ENCODE results near the gene ATP5PD.
"Not testable (repeated sequence)": the region's sequence is repeated elsewhere in the genome, so short reads cannot be mapped to it uniquely, and the experiment has no call there.

The ATP5PD gene

DNA sequence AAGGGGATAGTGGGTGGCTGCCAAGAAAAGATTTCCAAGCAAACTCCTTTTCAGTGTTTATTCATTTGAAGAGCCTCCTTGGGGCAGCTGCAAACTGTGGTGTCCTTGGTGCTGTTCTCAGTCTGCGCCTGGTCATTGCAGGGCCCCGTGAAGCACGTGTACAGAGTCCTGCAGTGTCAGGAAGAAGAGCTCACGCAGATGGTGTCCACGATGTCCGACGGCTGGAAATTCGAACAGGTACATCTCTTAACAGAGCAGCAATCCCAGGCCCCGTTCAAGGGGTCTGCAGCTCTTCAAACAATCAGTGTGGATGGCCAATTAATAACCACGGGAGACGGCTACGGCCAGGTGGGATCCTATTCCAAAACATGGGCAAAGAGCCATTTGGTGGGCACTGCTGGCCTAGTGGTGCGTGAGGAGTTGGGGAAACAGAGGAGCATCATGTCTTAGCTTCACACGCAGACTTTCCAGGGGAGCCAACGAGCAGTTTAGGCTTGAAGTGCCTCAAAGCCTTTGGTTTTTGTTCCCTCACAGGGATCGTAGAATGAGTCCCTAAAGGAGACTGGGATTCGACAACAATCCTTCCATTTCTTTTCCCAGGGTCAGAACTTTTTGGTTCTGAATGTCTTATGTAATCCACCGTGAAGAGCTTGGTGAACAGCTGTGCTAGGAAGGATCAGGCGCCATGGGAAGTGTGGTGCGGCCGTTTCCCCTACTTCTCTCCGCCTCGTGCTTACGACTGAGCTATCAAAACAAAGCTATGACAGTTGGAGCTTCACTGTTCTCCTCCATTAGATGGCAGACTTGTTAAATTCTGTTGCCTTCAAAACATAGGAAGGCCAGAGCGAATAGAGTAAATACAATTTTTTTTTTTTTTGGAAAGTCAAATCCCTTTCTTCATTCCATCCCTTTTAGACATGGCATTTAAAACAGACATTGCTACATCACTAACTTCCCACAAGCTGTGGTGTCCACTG, 12.9 kb upstream of the ATP5PD start:
- DNase-seq (ENCODE audit: low read depth in 1 of 2, low spot score in 1 of 2): no peak

GRCh38 chr17:75051941-75052340, 5.2 kb upstream of the ATP5PD start:
- no peak for DNase-seq (ENCODE audit: low read depth in 1 of 2, low spot score in 1 of 2)

DNA sequence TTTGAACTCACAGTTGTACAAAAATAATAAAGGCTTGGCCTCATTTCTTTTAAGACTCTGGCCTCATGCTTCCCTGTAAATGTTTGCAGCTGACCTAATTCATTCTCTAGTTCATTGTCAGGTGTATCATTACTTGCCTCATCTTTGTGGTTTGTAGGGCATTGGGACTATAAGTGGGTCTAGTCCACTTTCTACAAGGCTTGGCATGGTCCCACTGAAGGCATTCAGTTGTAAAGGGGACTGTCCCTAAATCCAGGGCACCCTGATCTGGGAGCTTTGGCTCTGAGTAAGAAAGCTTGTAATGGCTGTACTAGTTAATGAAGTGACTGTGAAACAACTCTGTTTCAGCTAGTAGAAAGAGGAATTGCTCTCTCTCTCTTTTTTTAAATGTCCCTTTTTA, 2.9 kb upstream of the ATP5PD start:
- no peak for DNase-seq (ENCODE audit: low read depth in 1 of 2, low spot score in 1 of 2)

DNA sequence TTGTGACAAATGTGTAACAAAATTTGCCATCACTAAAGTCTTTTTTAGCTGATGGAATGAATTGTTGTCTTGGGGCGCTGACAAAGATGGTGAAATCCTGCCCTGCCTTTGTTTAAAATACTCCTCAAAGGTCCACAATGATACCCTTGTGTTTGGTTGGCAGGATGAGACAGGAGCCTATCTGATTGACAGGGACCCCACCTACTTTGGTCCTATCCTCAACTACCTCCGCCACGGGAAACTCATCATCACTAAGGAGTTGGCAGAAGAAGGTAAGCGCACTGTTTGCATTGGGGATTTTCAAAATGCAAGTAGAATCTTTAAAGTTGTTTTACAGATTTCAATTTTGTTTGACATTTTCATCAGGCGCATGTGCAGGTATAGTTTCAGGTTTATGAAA, 2.3 kb upstream of the ATP5PD start:
- DNase-seq (ENCODE audit: low read depth in 1 of 2, low spot score in 1 of 2): no peak

DNA sequence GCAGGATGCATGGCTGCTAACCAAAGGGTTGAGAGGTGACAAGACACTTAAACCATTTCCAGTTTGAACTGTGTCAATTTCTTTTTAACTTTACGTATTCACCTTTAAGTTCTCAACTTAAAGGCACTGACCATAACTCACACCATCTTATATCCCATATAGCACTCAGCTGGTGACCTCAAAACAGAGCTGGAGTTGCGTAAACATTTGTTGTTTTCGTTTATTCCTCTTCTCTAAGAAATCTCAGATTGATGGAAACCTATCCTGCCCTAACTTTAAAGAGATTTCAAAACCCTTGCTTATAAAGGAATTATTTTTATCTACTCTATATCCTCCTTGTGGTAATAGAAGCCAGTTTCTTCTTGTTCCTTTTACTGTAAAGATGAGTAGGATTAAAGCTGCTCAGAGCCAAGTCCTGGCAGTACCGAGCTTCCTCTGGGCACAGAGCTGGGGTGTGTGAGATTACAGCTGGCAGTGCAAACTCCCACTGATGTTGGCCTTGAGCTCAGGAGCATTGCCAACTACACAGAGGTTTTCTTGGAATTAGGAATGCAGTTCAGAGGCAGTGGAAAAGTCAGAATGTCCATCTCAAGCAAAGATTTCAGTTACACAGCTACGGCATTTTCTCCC, 1.6 kb upstream of the ATP5PD start:
- no peak for DNase-seq (ENCODE audit: low read depth in 1 of 2, low spot score in 1 of 2)

- DNase-seq (ENCODE audit: low read depth in 1 of 2, low spot score in 1 of 2): no peak
Measured at GRCh38 chr17:75047398-75048098, 779 bp upstream of the ATP5PD start.

GRCh38 chr17:75045946-75046406, 793 bp downstream of the ATP5PD start:
- DNase-seq (ENCODE audit: low read depth in 1 of 2, low spot score in 1 of 2): not testable (repeated sequence)

GRCh38 chr17:75044716-75045115, 2.1 kb downstream of the ATP5PD start:
- DNase-seq (ENCODE audit: low read depth in 1 of 2, low spot score in 1 of 2): no peak

DNA sequence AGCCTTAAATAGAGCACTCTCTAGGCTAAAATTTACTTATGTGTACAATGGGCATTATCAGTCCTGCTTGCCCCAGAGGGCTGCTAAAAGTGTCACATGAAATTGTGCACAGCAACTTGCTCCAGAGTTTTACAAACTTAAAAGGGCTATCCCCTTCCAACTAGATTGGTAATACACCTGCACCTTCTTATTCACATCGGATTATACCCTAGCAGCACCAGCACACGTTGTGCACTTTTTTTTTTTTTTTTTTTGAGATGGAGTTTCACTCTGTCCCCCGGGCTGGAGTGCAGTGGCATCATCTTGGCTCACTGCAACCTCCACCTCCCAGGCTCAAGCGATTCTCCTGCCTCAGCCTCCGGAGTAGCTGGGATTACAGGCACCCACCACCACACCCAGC, 3.0 kb downstream of the ATP5PD start:
- not testable (repeated sequence) for DNase-seq (ENCODE audit: low read depth in 1 of 2, low spot score in 1 of 2)

GRCh38 chr17:75041656-75042280, 5.0 kb downstream of the ATP5PD start:
- no peak for DNase-seq (ENCODE audit: low read depth in 1 of 2, low spot score in 1 of 2)

DNA sequence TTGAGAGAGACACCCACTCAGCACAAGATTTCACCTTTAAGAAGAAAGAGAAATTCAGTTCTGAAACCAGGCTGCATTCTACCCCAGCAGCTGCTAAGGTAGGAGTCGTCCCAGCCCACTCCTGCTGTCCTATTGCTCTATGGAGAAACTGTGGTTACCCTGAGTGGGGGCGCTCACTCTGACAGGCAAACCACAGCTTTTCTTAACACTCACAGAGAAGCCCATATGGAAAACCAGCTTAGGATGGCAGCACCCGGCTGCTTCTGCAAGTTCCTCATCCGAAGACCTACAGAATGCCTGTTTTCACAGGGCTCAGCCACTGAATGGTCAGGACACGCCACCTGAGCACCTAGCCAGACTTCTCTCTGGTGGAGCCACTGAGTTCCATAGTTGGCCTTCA, 7.5 kb downstream of the ATP5PD start:
- DNase-seq (ENCODE audit: low read depth in 1 of 2, low spot score in 1 of 2): no peak

GRCh38 chr17:75036643-75037268, 10.0 kb downstream of the ATP5PD start:
- peak; percentile 39 to 63 for DNase-seq (ENCODE audit: low read depth in 1 of 2, low spot score in 1 of 2)

DNA sequence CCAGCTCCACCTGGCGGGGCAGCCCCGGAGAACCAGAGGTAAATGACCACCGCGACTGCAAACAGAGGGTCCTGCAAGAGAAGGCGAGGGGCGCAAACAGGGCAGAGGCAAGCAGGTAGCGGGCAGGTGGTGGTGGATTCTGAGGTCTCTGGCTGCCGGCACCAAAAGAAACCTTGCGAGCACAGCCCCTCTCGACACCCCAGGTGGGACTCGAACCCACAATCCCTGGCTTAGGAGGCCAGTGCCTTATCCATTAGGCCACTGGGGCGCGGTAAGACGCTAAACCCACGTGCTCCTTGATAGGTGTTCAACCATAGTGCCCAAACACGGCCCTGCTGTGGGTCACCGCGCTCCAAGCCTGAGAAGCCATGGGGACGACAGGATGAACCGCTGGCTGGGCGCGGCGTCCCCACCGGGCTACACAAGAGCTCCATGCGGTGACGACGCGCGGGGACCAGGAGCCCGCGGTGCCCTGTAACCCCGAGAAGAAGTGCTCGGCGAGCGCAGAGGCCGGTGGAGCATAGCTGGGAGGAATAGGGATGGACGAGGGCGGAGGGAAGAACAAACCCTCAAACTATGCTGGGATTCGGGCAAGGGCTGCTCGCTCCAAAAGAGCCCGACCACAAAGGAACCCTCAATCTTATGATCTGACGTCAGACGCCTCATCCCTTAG, 12.4 kb downstream of the ATP5PD start:
- DNase-seq (ENCODE audit: low read depth in 1 of 2, low spot score in 1 of 2): peak; percentile 93 to 94

DNA sequence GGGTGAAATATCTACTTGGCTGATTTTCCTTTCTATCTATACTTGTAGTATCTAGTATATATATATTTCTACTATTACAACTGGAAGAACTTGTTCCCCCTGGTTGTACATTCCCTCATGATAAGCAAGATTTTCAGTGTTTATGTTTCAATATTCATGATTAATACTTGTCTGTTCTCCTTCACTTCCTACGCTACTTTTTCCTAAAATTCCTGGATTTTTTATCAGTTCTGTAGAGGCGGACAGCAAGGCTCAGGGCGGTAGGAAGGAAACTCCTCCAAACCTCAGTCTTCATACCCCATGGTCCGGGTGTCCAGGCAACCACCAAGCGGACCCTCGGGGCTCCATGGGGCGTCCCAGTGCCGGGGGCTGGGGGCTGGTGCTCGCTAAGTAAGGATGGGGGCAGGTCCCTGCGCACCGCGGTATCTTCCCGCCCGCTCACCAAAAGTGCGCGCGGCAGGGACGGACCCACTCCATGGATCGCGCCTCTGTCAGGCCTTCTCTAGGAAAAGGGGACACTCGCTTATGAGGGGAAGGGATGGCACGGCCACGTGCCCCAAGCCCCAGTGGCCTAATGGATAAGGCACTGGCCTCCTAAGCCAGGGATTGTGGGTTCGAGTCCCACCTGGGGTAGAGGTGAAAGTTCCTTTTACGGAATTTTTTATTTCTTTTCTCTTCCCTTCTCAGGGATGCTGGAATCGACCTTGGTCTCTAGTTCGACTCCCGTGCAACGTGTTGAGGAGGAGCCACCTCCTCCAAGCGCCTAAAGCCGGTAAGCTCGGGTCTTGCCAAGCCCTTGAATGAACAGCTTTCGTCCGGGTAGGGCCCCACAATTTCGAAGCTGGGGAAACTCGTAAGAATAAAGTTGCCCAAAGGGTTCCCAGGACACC, 13.2 kb downstream of the ATP5PD start:
- peak; percentile 96 for DNase-seq (ENCODE audit: low read depth in 1 of 2, low spot score in 1 of 2)

DNA sequence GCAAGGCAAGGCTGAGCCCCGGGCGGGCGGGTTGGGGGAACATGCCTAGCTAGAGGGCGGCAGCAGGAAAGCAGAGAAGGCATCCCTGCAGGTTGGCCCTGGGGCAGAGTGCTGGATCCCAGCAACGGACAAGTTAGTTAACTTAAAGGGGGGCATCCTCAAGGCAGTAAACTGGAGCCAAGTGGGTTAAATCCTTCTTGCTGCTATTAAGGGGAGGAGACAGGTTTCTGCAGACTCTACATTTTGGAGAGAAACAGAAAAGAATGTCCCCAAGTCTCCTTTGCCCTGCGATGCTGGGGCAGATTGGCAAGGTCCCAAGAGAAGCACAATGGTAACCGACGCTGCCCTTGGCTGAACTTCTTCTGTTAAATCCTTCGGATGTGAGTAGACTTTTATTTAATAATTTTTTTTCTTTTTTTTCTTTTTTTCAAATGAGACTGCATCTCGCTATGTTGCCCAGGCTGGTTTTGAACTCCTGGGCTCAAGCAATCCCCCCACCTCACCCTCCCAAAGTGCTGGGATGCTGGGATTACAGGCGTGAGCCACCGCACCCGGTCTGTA, 14.0 kb downstream of the ATP5PD start:
- no peak for DNase-seq (ENCODE audit: low read depth in 1 of 2, low spot score in 1 of 2)

- peak; percentile 26 to 49 for DNase-seq (ENCODE audit: low read depth in 1 of 2, low spot score in 1 of 2)
Measured at GRCh38 chr17:75031972-75032719, 14.6 kb downstream of the ATP5PD start.

DNA sequence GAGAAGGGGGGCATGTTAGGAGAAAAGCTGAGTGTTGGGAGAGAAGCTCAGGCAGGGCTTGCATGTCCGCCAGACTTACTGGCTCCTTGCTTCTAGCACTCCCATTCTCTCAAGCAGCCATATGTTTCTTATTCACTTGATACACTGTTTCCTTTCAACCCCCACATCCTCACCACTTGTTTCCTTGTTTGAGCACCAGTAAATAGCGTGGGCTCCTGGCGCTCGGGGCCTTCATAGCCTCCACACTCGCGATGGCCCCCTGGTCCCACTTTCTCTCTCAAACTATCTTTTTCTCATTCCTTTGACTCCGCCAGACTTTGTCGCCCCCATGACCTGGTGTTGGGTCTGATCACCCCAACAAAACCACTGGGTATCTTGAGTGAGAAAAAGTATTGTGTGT, 16.6 kb downstream of the ATP5PD start:
- no peak for DNase-seq (ENCODE audit: low read depth in 1 of 2, low spot score in 1 of 2)

GRCh38 chr17:75026650-75027049, 20.1 kb downstream of the ATP5PD start:
- DNase-seq (ENCODE audit: low read depth in 1 of 2, low spot score in 1 of 2): not testable (repeated sequence)

Data from activated CD4-positive, alpha-beta T cell treated with anti-CD3 and anti-CD28 coated beads, Interleukin-2, amount 50 U/mL, for 24 hours (primary cell).